ENCODE measurements around the gene CPSF3.
A peak's percentile ranks its signal among the peaks of the same experiment; 100 is the strongest.
"Not testable (repeated sequence)": the region's sequence is repeated elsewhere in the genome, so short reads cannot be mapped to it uniquely, and the experiment has no call there.

The CPSF3 gene

GRCh38 chr2:9472511-9472910 is 49.1 kb downstream of the CPSF3 start:
- no peak for DNase-seq

GRCh38 chr2:9473308-9473984 is 50.0 kb downstream of the CPSF3 start:
- no peak for DNase-seq

GRCh38 chr2:9473985-9474360 is 50.5 kb downstream of the CPSF3 start:
- no peak for DNase-seq

GRCh38 chr2:9474361-9475057 is 51.1 kb downstream of the CPSF3 start, which contains the start of gene IAH1:
Gene IAH1, plus strand, starts transcription at chr2:9474551. Its CDS starts 16 bp downstream, at chr2:9474567.
- DNase-seq, result peak; percentile 17 to 32

GRCh38 chr2:9477914-9478313 is 54.5 kb downstream of the CPSF3 start:
- DNase-seq, result no peak

- no peak for DNase-seq
These were observed 55.1 kb downstream of the CPSF3 start for GRCh38 chr2:9478526-9478925.

GRCh38 chr2:9480157-9480556 is 56.7 kb downstream of the CPSF3 start:
- DNase-seq, result no peak

- no peak for DNase-seq
These were observed 59.7 kb downstream of the CPSF3 start for GRCh38 chr2:9483107-9483506.

GRCh38 chr2:9484533-9484932 is 61.1 kb downstream of the CPSF3 start:
- DNase-seq, result no peak

GRCh38 chr2:9488583-9489547 is 65.4 kb downstream of the CPSF3 start:
- DNase-seq, result no peak

- no peak for DNase-seq
These were observed 67.3 kb downstream of the CPSF3 start for GRCh38 chr2:9490789-9491188.

- DNase-seq, result no peak
These were observed 69.5 kb downstream of the CPSF3 start for GRCh38 chr2:9492927-9493326.

GRCh38 chr2:9493478-9493877 is 70.0 kb downstream of the CPSF3 start:
- no peak for DNase-seq

GRCh38 chr2:9494081-9494480 is 70.6 kb downstream of the CPSF3 start:
- no peak for DNase-seq

GRCh38 chr2:9497017-9497416 is 73.6 kb downstream of the CPSF3 start:
- DNase-seq, result no peak

GRCh38 chr2:9498210-9498609 is 74.8 kb downstream of the CPSF3 start:
- no peak for DNase-seq

- peak; percentile 47 to 55 for DNase-seq
These were observed 85.5 kb downstream of the CPSF3 start for GRCh38 chr2:9508931-9509330.

- DNase-seq, result not testable (repeated sequence)
These were observed 90.5 kb downstream of the CPSF3 start for GRCh38 chr2:9513946-9514345.

- DNase-seq, result no peak
These were observed 93.8 kb downstream of the CPSF3 start for GRCh38 chr2:9517118-9517782.

- no peak for DNase-seq
These were observed 94.7 kb downstream of the CPSF3 start for GRCh38 chr2:9518163-9518562.

GRCh38 chr2:9518780-9519179 is 95.3 kb downstream of the CPSF3 start:
- DNase-seq, result no peak

GRCh38 chr2:9519250-9519649 is 95.8 kb downstream of the CPSF3 start:
- no peak for DNase-seq

Measured in Kasumi-1 (cell line).